HepG2 (cell line): ENCODE measurements around the gene IGLL1. TPM values are rescaled to one million over a fixed set of nuclear protein-coding genes. Genes with fewer than 3 reads are reported as not detected.
A peak's percentile ranks its signal among the peaks of the same experiment; 100 is the strongest.

Experiments used
- HNF4A ChIP-seq: sonication (generic); formaldehyde crosslinking; IDR thresholded peaks from 2 replicates; pipeline ENCODE4 v1.4.0; 2020; ENCODE audit warnings: missing genetic modification reagents
- KLF6 ChIP-seq: IDR thresholded peaks from 2 replicates; pipeline ENCODE4 v1.8.0; 2016; ENCODE audit warnings: missing biosample characterization, missing genetic modification reagents
- NCOA5 ChIP-seq: sonication (generic); formaldehyde crosslinking; IDR thresholded peaks from 2 replicates; pipeline ENCODE4 v1.4.0; 2020; ENCODE audit warnings: missing genetic modification reagents
- POLR2A ChIP-seq, 2 experiments: IDR thresholded peaks; 2 replicates each; pipeline ENCODE4 v1.6.1; 2011; ENCODE audit warnings: low read depth in 2 of 2, low read length in 2 of 2, mild to moderate bottlenecking in 1 of 2, moderate library complexity in 1 of 2; ENCODE audit not compliant: insufficient read depth in 1 of 2
- RBM39 ChIP-seq: fragments of 200-400 bp; formaldehyde crosslinking; IDR thresholded peaks from one replicate; pipeline ENCODE4 v1.6.1; 2018; ENCODE audit warnings: antibody characterized with exemption, mild to moderate bottlenecking, low read depth, low read length; ENCODE audit not compliant: poor library complexity, severe bottlenecking
- SP5 ChIP-seq: IDR thresholded peaks from 2 replicates; pipeline ENCODE4 v1.6.1; 2016; ENCODE audit warnings: low read depth, borderline replicate concordance
- SRSF9 ChIP-seq: fragments of 200-400 bp; formaldehyde crosslinking; IDR thresholded peaks from 2 replicates; pipeline ENCODE4 v1.6.1; 2018; ENCODE audit warnings: borderline replicate concordance, mild to moderate bottlenecking, low read depth, low read length; ENCODE audit not compliant: insufficient read depth, poor library complexity, severe bottlenecking
- ZBTB7A ChIP-seq: sonication (generic); formaldehyde crosslinking; IDR thresholded peaks from 2 replicates; pipeline ENCODE4 v1.8.0; 2022; ENCODE audit warnings: mild to moderate bottlenecking, missing genetic modification reagents
- ZBTB8A ChIP-seq: sonication (generic); formaldehyde crosslinking; IDR thresholded peaks from 2 replicates; pipeline ENCODE4 v1.4.0; 2020; ENCODE audit warnings: mild to moderate bottlenecking, low read depth, missing genetic modification reagents, borderline replicate concordance
- ZHX2 ChIP-seq, 2 experiments: sonication (generic) in 1 of 2; formaldehyde crosslinking in 1 of 2; IDR thresholded peaks; 2 replicates each; pipeline versions ENCODE4 v1.6.1 to v1.9.0; 2014 to 2022; ENCODE audit warnings: antibody characterized with exemption in 1 of 2, borderline replicate concordance in 1 of 2, inconsistent platforms in 1 of 2, low read depth in 1 of 2, missing genetic modification reagents in 1 of 2
- ZNF12 ChIP-seq: sonication (generic); formaldehyde crosslinking; IDR thresholded peaks from 2 replicates; pipeline ENCODE4 v1.5.0; 2020; ENCODE audit warnings: missing genetic modification reagents
- ZNF296 ChIP-seq: sonication (generic); formaldehyde crosslinking; conservative IDR thresholded peaks from 2 replicates; pipeline ENCODE4 v1.5.0; 2020; ENCODE audit warnings: mild to moderate bottlenecking, missing genetic modification reagents
- ZNF441 ChIP-seq: sonication (generic); formaldehyde crosslinking; IDR thresholded peaks from 2 replicates; pipeline ENCODE4 v1.7.0; 2021; ENCODE audit warnings: missing genetic modification reagents, borderline replicate concordance
- ZNF558 ChIP-seq: sonication (generic); formaldehyde crosslinking; IDR thresholded peaks from 2 replicates; pipeline ENCODE4 v1.9.0; 2022; ENCODE audit warnings: mild to moderate bottlenecking, missing genetic modification reagents, borderline replicate concordance
- ZNF773 ChIP-seq: sonication (generic); formaldehyde crosslinking; IDR thresholded peaks from 2 replicates; pipeline ENCODE4 v1.4.0; 2020; ENCODE audit warnings: missing genetic modification reagents, borderline replicate concordance
- polyA plus RNA-seq, 8 experiments: library from polyadenylated mRNA; depleted of rRNA in 3 of 8; stranded (reverse) in 7 of 8; unstranded in 1 of 8; fragments of >200 nt; fragmentation: Illumina TruSeq in 4 of 8; extraction: Trizol in 4 of 8; gene quantifications; 2 replicates each; pipeline versions ENCODE4 v1.2.1 to v1.2.3, GENCODE V29; 2011 to 2016; ENCODE audit warnings: low read depth in 4 of 8, missing spikeins in 1 of 8, mixed read lengths in 1 of 8; ENCODE audit not compliant: insufficient read depth in 1 of 8
- total RNA-seq, 5 experiments: library from RNA; depleted of rRNA; stranded (reverse); fragments of >200 nt; fragmentation: Illumina TruSeq; extraction: Trizol; gene quantifications; 2 replicates each; pipeline ENCODE4 v1.2.3, GENCODE V29; 2016; ENCODE audit warnings: low read depth in 1 of 5
- TF ChIP-seq, protein P1 (sequence below): IDR thresholded peaks from 2 replicates; pipeline ENCODE4 v1.6.1; 2016; ENCODE audit warnings: low read depth
- TF ChIP-seq, protein P2 (sequence below): sonication (generic); formaldehyde crosslinking; IDR thresholded peaks from 2 replicates; pipeline ENCODE4 v1.9.0; 2021; ENCODE audit warnings: missing genetic modification reagents, mild to moderate bottlenecking, borderline replicate concordance
- TF ChIP-seq, protein P3 (sequence below): sonication (generic); formaldehyde crosslinking; IDR thresholded peaks from 2 replicates; pipeline ENCODE4 v1.4.0; 2020; ENCODE audit warnings: missing genetic modification reagents

IGLL1 gene
- total and polyA plus RNA-seq, 2 of the 13 experiments (the other 11 are each of a cell fraction or from before 2014, with no cell fraction given), result not detected

DNA sequence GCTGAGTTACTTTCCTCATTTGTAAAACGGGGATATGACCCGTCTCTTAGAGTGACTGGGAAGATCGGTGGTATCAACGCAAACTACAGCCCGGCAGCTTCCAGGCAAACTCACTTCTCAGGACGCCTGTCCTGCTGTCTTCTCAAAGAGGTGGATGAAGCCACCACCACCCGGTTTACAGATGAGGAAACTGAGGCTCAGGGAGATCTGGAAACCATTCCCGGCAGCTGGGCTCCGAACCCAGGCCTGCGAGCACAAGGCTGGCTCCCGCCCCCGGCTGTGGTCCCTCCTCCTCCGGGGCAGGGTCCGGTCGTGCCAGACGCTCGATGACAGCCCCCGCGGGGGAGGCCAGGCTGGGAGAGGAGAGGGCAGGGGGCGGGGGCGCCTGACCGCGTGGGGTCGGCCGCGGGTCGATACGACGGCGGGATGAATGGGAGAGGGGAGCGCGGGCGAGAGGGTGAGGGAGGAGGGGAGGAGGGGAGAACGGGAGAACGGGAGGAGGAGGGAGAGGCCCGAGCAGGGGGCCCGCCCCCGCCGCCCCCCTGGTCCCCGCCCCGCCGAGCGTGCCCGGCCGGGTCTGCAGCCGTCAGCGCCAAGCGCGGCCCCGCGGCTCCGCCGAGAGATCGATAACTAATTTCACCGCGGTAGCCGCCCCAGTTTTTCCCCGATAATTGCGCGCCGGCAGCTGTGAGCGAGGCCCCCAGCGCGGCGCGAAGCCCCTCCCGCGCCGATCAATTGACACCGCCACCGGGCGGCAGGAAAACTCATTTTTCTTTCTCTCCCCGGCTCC is 14.0 kb downstream of the IGLL1 start (continued):
- TF ChIP-seq SRSF9 (no peak), HNF4A (peak; percentile 52), ZNF296 (CRISPR knock-in tag) (0 out of 2 replicates have a peak, but pooled peaks have one; percentile 32), POLR2A (IDR thresholded peaks at IDR 0.05; ENCODE audit: insufficient read depth in 1 of 2, low read depth in 2 of 2, low read length in 2 of 2) (no peak), RBM39 (no peak), ZBTB8A (no peak), KLF6 (CRISPR knock-in tag) (no peak), ZNF12 (CRISPR knock-in tag) (no peak), ZNF773 (no peak), NCOA5 (CRISPR knock-in tag) (no peak), ZNF441 (CRISPR knock-in tag) (no peak), ZHX2 (IDR thresholded peaks at IDR 0.05; ENCODE audit: low read depth) (no peak), ZHX2 (CRISPR knock-in tag; IDR thresholded peaks at IDR 0.05; ENCODE audit: borderline replicate concordance) (no peak), ZBTB7A (CRISPR knock-in tag) (peak; percentile 98), ZNF558 (no peak), SP5 (CRISPR knock-in tag) (peak; percentile 54; the same call in 1 of the 2 replicates)
- TF ChIP-seq, protein P1, sequence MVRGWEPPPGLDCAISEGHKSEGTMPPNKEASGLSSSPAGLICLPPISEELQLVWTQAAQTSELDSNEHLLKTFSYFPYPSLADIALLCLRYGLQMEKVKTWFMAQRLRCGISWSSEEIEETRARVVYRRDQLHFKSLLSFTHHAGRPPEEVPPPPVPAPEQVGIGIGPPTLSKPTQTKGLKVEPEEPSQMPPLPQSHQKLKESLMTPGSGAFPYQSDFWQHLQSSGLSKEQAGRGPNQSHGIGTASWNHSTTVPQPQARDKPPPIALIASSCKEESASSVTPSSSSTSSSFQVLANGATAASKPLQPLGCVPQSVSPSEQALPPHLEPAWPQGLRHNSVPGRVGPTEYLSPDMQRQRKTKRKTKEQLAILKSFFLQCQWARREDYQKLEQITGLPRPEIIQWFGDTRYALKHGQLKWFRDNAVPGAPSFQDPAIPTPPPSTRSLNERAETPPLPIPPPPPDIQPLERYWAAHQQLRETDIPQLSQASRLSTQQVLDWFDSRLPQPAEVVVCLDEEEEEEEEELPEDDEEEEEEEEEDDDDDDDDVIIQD (CRISPR knock-in tag), result no peak
- TF ChIP-seq, protein P2, sequence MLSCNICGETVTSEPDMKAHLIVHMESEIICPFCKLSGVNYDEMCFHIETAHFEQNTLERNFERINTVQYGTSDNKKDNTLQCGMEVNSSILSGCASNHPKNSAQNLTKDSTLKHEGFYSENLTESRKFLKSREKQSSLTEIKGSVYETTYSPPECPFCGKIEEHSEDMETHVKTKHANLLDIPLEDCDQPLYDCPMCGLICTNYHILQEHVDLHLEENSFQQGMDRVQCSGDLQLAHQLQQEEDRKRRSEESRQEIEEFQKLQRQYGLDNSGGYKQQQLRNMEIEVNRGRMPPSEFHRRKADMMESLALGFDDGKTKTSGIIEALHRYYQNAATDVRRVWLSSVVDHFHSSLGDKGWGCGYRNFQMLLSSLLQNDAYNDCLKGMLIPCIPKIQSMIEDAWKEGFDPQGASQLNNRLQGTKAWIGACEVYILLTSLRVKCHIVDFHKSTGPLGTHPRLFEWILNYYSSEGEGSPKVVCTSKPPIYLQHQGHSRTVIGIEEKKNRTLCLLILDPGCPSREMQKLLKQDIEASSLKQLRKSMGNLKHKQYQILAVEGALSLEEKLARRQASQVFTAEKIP (CRISPR knock-in tag), result no peak
- TF ChIP-seq, protein P3, sequence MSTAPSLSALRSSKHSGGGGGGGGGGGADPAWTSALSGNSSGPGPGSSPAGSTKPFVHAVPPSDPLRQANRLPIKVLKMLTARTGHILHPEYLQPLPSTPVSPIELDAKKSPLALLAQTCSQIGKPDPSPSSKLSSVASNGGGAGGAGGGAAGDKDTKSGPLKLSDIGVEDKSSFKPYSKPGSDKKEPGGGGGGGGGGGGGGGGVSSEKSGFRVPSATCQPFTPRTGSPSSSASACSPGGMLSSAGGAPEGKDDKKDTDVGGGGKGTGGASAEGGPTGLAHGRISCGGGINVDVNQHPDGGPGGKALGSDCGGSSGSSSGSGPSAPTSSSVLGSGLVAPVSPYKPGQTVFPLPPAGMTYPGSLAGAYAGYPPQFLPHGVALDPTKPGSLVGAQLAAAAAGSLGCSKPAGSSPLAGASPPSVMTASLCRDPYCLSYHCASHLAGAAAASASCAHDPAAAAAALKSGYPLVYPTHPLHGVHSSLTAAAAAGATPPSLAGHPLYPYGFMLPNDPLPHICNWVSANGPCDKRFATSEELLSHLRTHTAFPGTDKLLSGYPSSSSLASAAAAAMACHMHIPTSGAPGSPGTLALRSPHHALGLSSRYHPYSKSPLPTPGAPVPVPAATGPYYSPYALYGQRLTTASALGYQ, result no peak
